ENCODE results near the gene TMEM106B.

DNA sequence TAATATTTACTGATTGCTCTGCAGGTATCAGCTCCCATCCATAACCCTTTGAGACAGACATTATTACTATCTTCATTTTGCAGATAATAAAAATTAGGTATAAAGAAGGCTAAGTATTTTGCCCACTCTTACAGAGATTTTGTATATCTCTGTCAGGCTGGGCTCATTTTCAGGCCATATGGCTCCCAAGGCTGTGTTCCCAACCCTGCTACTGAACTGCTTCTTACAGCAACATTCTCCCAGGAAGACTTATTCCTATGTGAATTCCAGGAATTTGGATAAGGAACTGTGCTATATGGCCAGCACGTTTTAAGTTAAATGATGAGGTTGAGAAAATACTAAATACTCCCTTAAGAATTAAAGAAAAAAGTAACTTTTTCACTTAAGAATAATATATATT, 1.9 kb upstream of the TMEM106B start:
- TF ChIP-seq, protein P1, sequence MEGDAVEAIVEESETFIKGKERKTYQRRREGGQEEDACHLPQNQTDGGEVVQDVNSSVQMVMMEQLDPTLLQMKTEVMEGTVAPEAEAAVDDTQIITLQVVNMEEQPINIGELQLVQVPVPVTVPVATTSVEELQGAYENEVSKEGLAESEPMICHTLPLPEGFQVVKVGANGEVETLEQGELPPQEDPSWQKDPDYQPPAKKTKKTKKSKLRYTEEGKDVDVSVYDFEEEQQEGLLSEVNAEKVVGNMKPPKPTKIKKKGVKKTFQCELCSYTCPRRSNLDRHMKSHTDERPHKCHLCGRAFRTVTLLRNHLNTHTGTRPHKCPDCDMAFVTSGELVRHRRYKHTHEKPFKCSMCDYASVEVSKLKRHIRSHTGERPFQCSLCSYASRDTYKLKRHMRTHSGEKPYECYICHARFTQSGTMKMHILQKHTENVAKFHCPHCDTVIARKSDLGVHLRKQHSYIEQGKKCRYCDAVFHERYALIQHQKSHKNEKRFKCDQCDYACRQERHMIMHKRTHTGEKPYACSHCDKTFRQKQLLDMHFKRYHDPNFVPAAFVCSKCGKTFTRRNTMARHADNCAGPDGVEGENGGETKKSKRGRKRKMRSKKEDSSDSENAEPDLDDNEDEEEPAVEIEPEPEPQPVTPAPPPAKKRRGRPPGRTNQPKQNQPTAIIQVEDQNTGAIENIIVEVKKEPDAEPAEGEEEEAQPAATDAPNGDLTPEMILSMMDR (conservative IDR thresholded peaks at IDR 0.05; ENCODE audit: low read depth, low read length) = no peak
- TF ChIP-seq EZH2 (IDR thresholded peaks at IDR 0.05; ENCODE audit: borderline replicate concordance, low read depth, low read length, poor library complexity, severe bottlenecking) = no peak

Measured in A673 (cell line).